Measurements from ENCODE around the gene PCDHA13. TPM values are rescaled to one million over a fixed set of nuclear protein-coding genes. Genes with fewer than 3 reads are reported as not detected.

Gene PCDHA13
- polyA plus RNA-seq, 1 donor (not counting 4 experiments of a cell fraction or from before 2014, with no cell fraction given), result 0.04 TPM

DNA sequence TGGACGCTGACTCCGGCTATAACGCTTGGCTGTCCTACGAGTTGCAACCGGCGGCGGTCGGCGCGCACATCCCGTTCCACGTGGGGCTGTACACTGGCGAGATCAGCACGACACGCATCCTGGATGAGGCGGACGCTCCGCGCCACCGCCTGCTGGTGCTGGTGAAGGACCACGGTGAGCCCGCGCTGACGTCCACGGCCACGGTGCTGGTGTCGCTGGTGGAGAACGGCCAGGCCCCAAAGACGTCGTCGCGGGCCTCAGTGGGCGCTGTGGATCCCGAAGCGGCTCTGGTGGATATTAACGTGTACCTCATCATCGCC is 4.7 kb upstream of the PCDHA13 start:
- Histone ChIP-seq H3K36me3 (ENCODE audit: control insufficient read depth in 2 of 2, extremely low read depth in 1 of 2, insufficient read depth in 2 of 2, low read length in 2 of 2) (no peaks in the 10 kb centered on the region), H3K9me3 (ENCODE audit: control insufficient read depth, low read depth, low read length) (peaks cover 11% of the 10 kb centered on the region), H4K20me1 (ENCODE audit: control insufficient read depth, extremely low read depth, insufficient read depth, low read length) (no peaks in the 10 kb centered on the region), H3K27me3 (ENCODE audit: control insufficient read depth, extremely low read depth, insufficient read depth, low read length) (no peaks in the 10 kb centered on the region), H3K4me2 (ENCODE audit: control insufficient read depth, extremely low read depth, insufficient read depth, low read depth, low read length) (no peak overlapping the region), H3K4me1 (ENCODE audit: control insufficient read depth, extremely low read depth, insufficient read depth, low read length) (no peaks in the 10 kb centered on the region), H3K9me1 (ENCODE audit: control insufficient read depth, extremely low read depth, insufficient read depth, low read length) (no peaks in the 10 kb centered on the region), H3K79me2 (ENCODE audit: control insufficient read depth, insufficient read depth, low read length) (no peaks in the 10 kb centered on the region), H2AFZ (ENCODE audit: control insufficient read depth, low read length) (no peak overlapping the region), H3K9ac (ENCODE audit: control insufficient read depth, extremely low read depth, insufficient read depth, low read length) (no peak overlapping the region), H3K27ac (ENCODE audit: control insufficient read depth, insufficient read depth, low read length) (no peak overlapping the region), H3K4me3 (ENCODE audit: control insufficient read depth in 2 of 3, extremely low read depth in 1 of 3, insufficient read depth in 2 of 3, low read depth in 1 of 3, low read length in 3 of 3) (no peak overlapping the region)
- FAIRE-seq, result no peak
- no peak for TF ChIP-seq EZH2 (IDR thresholded peaks at IDR 0.05; ENCODE audit: low read length)
- TF ChIP-seq, protein P1, sequence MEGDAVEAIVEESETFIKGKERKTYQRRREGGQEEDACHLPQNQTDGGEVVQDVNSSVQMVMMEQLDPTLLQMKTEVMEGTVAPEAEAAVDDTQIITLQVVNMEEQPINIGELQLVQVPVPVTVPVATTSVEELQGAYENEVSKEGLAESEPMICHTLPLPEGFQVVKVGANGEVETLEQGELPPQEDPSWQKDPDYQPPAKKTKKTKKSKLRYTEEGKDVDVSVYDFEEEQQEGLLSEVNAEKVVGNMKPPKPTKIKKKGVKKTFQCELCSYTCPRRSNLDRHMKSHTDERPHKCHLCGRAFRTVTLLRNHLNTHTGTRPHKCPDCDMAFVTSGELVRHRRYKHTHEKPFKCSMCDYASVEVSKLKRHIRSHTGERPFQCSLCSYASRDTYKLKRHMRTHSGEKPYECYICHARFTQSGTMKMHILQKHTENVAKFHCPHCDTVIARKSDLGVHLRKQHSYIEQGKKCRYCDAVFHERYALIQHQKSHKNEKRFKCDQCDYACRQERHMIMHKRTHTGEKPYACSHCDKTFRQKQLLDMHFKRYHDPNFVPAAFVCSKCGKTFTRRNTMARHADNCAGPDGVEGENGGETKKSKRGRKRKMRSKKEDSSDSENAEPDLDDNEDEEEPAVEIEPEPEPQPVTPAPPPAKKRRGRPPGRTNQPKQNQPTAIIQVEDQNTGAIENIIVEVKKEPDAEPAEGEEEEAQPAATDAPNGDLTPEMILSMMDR (optimal IDR thresholded peaks at IDR 0.05 in 1 of 3, IDR thresholded peaks at IDR 0.05 in 1 of 3, conservative IDR thresholded peaks at IDR 0.05 in 1 of 3; ENCODE audit: extremely low read depth in 1 of 3, insufficient read depth in 2 of 3, low read length in 3 of 3), result no peak
- dilution Hi-C loops (cut with MboI; ENCODE audit: extremely low pct_ligation_motif_present, low sequenced_read_pairs), result no loop called here
- no peak for DNase-seq (ENCODE audit: low read depth, low spot score)

- peaks cover 13% of the 10 kb centered on the region for H3K9me3 ChIP-seq (ENCODE audit: control insufficient read depth, low read depth, low read length)
- H3K9me1 ChIP-seq (ENCODE audit: control insufficient read depth, extremely low read depth, insufficient read depth, low read length), result no peaks in the 10 kb centered on the region
- no peaks in the 10 kb centered on the region for H3K27me3 ChIP-seq (ENCODE audit: control insufficient read depth, extremely low read depth, insufficient read depth, low read length)
- H3K4me3 ChIP-seq (ENCODE audit: control insufficient read depth in 2 of 3, extremely low read depth in 1 of 3, insufficient read depth in 2 of 3, low read depth in 1 of 3, low read length in 3 of 3), result no peak overlapping the region
- dilution Hi-C loops (cut with MboI; ENCODE audit: extremely low pct_ligation_motif_present, low sequenced_read_pairs), result no loop called here
- no peaks in the 10 kb centered on the region for H4K20me1 ChIP-seq (ENCODE audit: control insufficient read depth, extremely low read depth, insufficient read depth, low read length)
- H3K27ac ChIP-seq (ENCODE audit: control insufficient read depth, insufficient read depth, low read length), result no peak overlapping the region
- H3K36me3 ChIP-seq (ENCODE audit: control insufficient read depth in 2 of 2, extremely low read depth in 1 of 2, insufficient read depth in 2 of 2, low read length in 2 of 2), result no peaks in the 10 kb centered on the region
- no peak for DNase-seq (ENCODE audit: low read depth, low spot score)
- no peak overlapping the region for H2AFZ ChIP-seq (ENCODE audit: control insufficient read depth, low read length)
- H3K9ac ChIP-seq (ENCODE audit: control insufficient read depth, extremely low read depth, insufficient read depth, low read length), result no peak overlapping the region
- no peaks in the 10 kb centered on the region for H3K79me2 ChIP-seq (ENCODE audit: control insufficient read depth, insufficient read depth, low read length)
- no peak for TF ChIP-seq EZH2 (IDR thresholded peaks at IDR 0.05; ENCODE audit: low read length)
- TF ChIP-seq, protein P1 (optimal IDR thresholded peaks at IDR 0.05 in 1 of 3, IDR thresholded peaks at IDR 0.05 in 1 of 3, conservative IDR thresholded peaks at IDR 0.05 in 1 of 3; ENCODE audit: extremely low read depth in 1 of 3, insufficient read depth in 2 of 3, low read length in 3 of 3), result peak in 1 of 3 experiments; percentile 18
- no peaks in the 10 kb centered on the region for H3K4me1 ChIP-seq (ENCODE audit: control insufficient read depth, extremely low read depth, insufficient read depth, low read length)
- H3K4me2 ChIP-seq (ENCODE audit: control insufficient read depth, extremely low read depth, insufficient read depth, low read depth, low read length), result no peak overlapping the region
- no peak for FAIRE-seq
These were observed 621 bp downstream of the PCDHA13 start for GRCh38 chr5:140882591-140882899.
